Activated CD4-positive, alpha-beta memory T cell treated with anti-CD3 and anti-CD28 coated beads, Interleukin-2, amount 10 ng/mL, durations not matched to agents 7 days and 5 days (primary cell): ENCODE data around the gene TPD52L2. TPM values are rescaled to one million over a fixed set of nuclear protein-coding genes. Genes with fewer than 3 reads are reported as not detected.

Source experiments
- CTCF ChIA-PET: fragments of 350-600 bp; sonication (Branson Sonifier 250); formaldehyde crosslinking; loops from one replicate; lab custom pipeline; 2021; ENCODE audit warnings: antibody characterized with exemption, inconsistent platforms; lab: Charles Lee
- POLR2A ChIA-PET: fragments of 350-600 bp; sonication (Branson Sonifier 250); formaldehyde crosslinking; loops from one replicate; lab custom pipeline; 2021; ENCODE audit warnings: antibody characterized with exemption; lab: Charles Lee
- DNase-seq: peaks from one replicate; pipeline ENCODE4 v3.0.0-alpha.2; 2020
- H3K27ac Mint-ChIP-seq: one replicate; pipeline ENCODE4 v1.8.0; 2021; ENCODE audit warnings: mild to moderate bottlenecking, mixed read lengths
- H3K27me3 Mint-ChIP-seq: one replicate; pipeline ENCODE4 v1.8.0; 2021; ENCODE audit warnings: mixed read lengths
- H3K36me3 Mint-ChIP-seq: one replicate; pipeline ENCODE4 v1.8.0; 2021; ENCODE audit warnings: low read depth, mixed read lengths
- H3K4me1 Mint-ChIP-seq: one replicate; pipeline ENCODE4 v1.8.0; 2021; ENCODE audit warnings: mixed read lengths
- H3K4me3 Mint-ChIP-seq: one replicate; pipeline ENCODE4 v1.8.0; 2021; ENCODE audit warnings: mild to moderate bottlenecking, mixed read lengths
- H3K9me3 Mint-ChIP-seq: one replicate; pipeline ENCODE4 v1.8.0; 2021; ENCODE audit warnings: mixed read lengths
- total RNA-seq, 2 experiments: library from RNA; stranded (reverse); gene quantifications; one replicate each; pipeline ENCODE4 v1.2.3, GENCODE V29; 2021

Gene TPD52L2
- total RNA-seq, 2 experiments from 2014 or later, result 48.2 to 48.7 TPM

DNA sequence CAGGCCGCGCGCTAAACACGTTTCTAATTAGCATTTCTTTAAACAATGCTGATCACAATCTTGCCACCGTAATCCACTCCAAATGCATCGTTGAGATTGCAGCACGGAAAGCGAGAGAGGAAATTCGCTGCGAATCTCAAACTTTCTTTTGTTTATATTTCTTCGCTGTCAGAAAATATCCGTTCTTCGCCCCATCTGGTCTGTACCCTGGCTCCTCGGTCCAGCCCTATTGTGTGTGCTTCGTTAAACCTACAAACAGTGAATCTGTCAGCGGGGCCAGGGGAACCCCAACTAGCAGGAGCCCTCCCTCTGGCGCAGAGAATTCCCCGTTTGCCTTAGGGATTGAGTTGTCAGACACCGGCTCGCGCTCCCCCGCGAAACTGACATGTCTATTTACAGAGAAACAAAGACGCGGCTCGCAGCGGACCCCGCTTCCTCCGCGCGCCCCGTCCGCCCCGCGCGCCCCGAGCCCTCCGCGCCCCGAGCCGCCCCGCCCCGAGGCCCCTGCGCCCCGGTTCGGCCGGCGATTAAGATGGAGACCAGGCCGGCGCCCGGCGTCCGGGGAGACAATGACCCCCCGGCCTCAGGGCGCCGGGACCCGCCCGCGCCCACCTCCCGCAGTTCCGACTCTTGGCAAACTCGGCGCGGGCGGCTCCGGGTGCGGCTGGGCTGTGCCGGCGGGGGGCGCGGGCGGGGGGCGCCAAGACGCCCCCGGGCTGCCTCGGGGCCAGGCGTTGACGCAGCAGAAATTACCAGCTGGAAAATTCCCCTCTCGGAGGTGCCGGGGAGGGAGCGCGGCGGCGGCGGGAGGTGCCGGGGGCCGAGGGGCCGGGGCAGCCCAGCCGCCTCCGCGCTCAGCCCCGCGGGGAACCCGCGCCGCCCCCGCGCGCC lies 34.9 kb upstream of the TPD52L2 start:
- H3K27ac Mint-ChIP-seq, result peak overlapping the region; percentile 53
- POLR2A ChIA-PET, result no interaction called here
- no peaks in the 10 kb centered on the region for H3K9me3 Mint-ChIP-seq
- H3K4me3 Mint-ChIP-seq, result peak overlapping the region; percentile 79
- peaks cover 4% of the 10 kb centered on the region for H3K36me3 Mint-ChIP-seq
- peaks cover 55% of the 10 kb centered on the region for H3K27me3 Mint-ChIP-seq
- peaks cover 10% of the 10 kb centered on the region for H3K4me1 Mint-ChIP-seq
- CTCF ChIA-PET, result interaction anchor here (1.3 kb wide), 1 partner anchor 123 kb away, joined by 3 read pairs; the partner anchor contains the start of genes ARFRP1 and ZGPAT
- DNase-seq, result no peak

DNA sequence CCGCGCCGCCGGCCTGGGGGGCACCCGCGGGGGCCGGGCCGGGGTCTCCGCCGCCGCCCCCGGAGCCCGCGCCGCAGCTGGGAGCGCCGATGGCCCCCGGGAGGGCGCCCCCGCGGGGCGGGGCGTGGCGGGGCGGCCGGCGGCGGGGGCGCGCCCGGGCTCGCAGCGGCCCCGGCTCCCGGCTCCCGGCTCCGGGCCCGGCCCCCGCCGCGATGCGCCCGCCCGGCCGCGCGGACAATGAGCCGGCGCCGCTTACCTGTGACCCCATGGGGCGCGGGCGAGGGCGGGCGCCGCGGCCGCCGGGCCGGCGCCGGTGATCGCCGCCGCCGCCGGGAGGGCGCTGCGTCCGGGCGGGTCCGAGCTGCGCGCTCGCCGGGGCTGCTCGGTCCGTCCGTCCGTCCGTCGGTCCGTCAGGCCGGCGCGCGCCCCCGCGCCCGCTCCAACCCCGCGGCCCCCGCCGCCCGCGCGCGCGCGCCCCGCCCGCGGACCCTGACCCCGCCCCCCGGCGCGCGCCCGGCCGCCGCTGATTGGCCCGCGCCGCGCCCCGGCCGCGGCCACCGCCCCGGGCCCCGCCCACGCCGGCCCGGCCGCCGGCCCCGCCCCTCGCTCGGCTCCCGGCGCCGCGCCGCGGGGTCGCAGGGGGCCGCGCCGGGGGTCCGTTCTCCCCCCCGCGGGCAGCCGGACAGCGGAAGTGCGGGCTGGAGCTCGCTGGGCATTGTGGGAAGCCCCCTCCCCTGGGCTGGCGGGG lies 34.1 kb upstream of the TPD52L2 start, which contains the start of gene ZBTB46:
Gene ZBTB46, minus strand, starts transcription at position 424 of the 748 bp plus-strand sequence. CDS start 40,507 bp downstream, outside the sequence.
- Mint-ChIP-seq H3K36me3 (peaks cover 4% of the 10 kb centered on the region), H3K27me3 (peaks cover 48% of the 10 kb centered on the region), H3K27ac (peak within 1 kb of the TSS; percentile 53), H3K4me3 (peak within 1 kb of the TSS; percentile 79), H3K9me3 (no peaks in the 10 kb centered on the region), H3K4me1 (peaks cover 10% of the 10 kb centered on the region)
- ChIA-PET POLR2A (no interaction called here), CTCF (no interaction called here)
- DNase-seq, result peak; percentile 39

DNA sequence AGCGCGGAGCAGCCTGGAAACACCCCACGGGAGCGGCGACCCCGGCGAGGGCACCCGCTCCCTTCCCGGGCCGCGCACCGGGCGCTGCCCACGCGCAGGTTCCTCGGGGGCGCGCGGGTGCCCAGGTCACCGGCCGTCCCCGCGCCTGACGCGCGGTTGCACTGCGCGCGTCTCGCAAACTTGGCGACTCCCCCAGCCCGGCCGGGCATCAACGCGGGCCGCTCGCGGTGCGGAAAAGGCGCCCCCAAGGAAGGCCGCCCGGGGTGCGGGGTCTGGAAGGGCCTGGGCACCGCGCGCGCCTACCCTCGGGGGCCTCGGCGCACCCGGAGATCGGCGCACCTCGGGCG lies 33.5 kb upstream of the TPD52L2 start:
- Mint-ChIP-seq H3K27ac (no peak overlapping the region), H3K9me3 (no peaks in the 10 kb centered on the region), H3K36me3 (peaks cover 4% of the 10 kb centered on the region), H3K4me3 (no peak overlapping the region), H3K27me3 (peaks cover 45% of the 10 kb centered on the region), H3K4me1 (peaks cover 10% of the 10 kb centered on the region)
- CTCF ChIA-PET, result no interaction called here
- DNase-seq, result no peak
- POLR2A ChIA-PET, result no interaction called here

DNA sequence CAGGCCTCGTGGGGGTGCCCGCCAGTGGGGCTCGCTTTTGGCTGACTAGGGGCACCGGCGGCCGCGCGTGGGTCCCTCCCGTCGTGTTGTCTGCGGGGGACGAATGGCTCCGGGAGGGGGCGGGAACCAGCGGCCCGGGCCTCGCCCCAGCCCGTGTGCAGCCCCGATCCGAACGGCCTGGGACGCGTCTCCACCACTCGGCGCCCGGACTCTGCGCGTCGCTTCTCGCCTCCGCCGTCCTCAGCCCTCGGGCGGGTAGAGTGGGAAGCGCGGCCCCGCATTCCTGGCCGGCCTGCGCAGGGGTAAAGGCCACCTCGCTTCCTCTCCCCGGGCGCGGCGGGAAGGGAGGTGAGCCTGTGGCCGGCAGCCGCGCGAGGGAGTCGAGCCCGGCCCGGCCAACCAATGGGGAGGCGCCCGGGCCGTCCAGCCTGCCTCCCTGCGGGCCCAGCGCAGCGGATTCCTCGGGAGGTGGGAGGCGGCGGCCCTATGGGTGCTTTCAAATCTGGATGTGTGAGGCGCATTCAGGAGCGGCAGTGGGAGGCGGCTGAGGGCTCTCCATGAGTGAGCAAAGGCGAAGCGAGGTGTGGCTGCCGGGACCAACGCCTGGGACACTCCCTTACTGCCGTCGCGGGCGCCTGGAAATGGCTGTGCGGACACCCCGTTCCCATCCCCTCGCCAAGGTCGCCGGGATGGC lies 32.9 kb upstream of the TPD52L2 start:
- H3K4me3 Mint-ChIP-seq, result no peak overlapping the region
- CTCF ChIA-PET, result no interaction called here

DNA sequence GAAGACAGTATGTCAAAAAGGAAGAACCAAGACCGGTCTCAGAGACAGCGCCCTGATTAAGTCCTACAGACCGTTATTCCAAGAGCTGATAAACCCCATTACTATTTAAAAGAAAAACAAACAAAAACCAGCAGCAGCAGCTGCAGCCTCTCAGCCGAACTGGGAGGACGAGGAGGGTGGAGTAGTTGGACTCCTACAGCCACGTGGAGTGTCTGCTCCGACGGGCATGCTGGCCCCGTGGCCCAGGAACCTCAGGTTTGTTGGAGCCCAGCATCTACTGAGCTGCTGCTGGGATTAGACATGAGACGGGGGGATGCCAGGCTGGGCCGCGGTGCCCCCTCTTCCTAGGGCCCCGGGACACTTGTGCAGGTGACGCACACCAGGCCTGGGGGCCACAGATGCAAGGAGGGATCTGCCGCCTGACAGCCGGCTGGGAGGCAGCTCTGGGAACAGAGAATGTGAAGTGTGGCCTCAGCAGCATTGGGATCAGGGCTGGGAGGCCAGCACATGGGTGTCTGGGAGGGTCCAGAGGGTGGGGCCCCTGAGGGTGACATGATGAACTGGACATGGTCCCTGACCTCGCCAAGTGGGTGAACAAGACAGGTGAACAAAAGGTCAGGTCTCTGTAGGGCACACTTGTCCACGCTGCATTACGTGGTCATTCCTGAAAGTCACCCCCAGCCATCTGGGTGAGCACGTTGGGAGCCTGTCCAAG lies 31.1 kb upstream of the TPD52L2 start:
- H3K27me3 Mint-ChIP-seq, result peaks cover 30% of the 10 kb centered on the region

More for the DNA sequence above, 32.9 kb upstream of the TPD52L2 start:
- Mint-ChIP-seq H3K27ac (no peak overlapping the region), H3K9me3 (no peaks in the 10 kb centered on the region), H3K27me3 (peaks cover 40% of the 10 kb centered on the region), H3K4me1 (peaks cover 10% of the 10 kb centered on the region), H3K36me3 (peaks cover 4% of the 10 kb centered on the region)
- POLR2A ChIA-PET, result no interaction called here
- no peak for DNase-seq

DNA sequence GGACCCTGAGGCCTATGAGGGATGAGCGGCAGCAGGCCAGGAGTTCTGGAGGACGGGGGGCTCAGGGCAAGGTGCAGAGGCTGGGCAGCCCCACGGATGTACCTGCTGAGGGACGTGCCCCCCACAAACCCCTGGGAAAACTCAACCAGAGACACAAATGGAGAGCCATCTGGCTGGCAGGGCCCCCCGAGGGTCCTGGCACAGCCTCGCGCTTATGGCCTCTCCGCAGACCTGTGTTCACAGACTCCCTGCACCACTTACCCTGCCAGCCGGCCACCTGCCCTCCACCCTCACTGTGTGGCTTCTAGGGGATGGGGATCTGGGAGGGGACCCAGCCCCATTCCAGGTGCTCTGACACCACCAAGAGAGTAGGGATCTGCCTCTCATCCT lies 30.6 kb upstream of the TPD52L2 start:
- ChIA-PET POLR2A (no interaction called here), CTCF (no interaction called here)
- no peak for DNase-seq
- no peak overlapping the region for H3K27ac Mint-ChIP-seq
- H3K27me3 Mint-ChIP-seq, result peaks cover 25% of the 10 kb centered on the region
- peaks cover 4% of the 10 kb centered on the region for H3K36me3 Mint-ChIP-seq
- no peaks in the 10 kb centered on the region for H3K9me3 Mint-ChIP-seq
- peaks cover 7% of the 10 kb centered on the region for H3K4me1 Mint-ChIP-seq
- H3K4me3 Mint-ChIP-seq, result no peak overlapping the region

More for the DNA sequence above, 31.1 kb upstream of the TPD52L2 start:
- POLR2A ChIA-PET, result no interaction called here
- no peak for DNase-seq
- H3K27ac Mint-ChIP-seq, result no peak overlapping the region
- peaks cover 10% of the 10 kb centered on the region for H3K4me1 Mint-ChIP-seq
- CTCF ChIA-PET, result no interaction called here
- peaks cover 4% of the 10 kb centered on the region for H3K36me3 Mint-ChIP-seq
- H3K9me3 Mint-ChIP-seq, result no peaks in the 10 kb centered on the region
- H3K4me3 Mint-ChIP-seq, result no peak overlapping the region

DNA sequence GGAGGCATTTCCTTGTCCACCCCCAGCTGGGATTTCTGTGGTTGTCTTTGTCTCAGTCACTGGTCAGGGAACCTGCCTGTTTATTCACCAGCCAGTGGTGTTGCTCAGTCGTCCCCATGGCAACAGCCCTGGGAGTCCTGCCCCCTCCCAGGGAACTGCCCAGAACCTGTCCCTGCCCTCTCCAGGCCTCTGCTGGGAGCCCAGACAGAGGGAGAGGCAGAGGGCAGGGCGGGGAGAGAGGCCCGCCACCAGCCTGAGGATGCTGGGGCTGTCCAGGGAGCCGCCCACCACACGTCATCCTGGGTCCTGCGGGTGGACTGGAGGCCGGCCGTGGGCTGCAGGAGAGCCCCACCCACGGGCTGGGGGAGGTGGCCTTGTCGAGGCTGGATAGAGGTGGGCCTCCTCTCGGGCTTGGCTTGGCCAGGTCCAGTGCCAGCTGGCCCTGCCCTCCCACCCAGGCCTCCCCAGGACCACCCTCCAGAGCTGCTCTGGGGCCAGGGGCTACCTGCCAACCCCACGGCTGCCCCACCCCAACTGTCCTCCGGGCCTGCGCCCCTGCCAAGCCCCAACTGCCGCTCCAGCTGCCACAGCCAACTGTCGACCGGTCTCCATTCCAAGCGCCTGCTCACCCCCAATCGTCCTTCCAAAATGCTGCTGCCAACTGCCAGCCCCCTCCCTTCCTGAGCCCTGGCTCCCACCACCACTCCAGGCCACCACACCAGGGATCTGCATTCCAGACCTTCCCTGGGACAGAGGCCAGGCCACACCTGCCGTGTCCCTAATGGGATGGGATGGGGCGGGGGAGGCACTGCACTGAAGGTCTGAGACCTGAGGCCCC lies 29.8 kb upstream of the TPD52L2 start:
- Mint-ChIP-seq H3K4me3 (no peak overlapping the region), H3K36me3 (no peaks in the 10 kb centered on the region), H3K9me3 (no peaks in the 10 kb centered on the region), H3K27me3 (peaks cover 18% of the 10 kb centered on the region), H3K27ac (no peak overlapping the region), H3K4me1 (no peaks in the 10 kb centered on the region)
- CTCF ChIA-PET, result no interaction called here
- POLR2A ChIA-PET, result no interaction called here
- no peak for DNase-seq

DNA sequence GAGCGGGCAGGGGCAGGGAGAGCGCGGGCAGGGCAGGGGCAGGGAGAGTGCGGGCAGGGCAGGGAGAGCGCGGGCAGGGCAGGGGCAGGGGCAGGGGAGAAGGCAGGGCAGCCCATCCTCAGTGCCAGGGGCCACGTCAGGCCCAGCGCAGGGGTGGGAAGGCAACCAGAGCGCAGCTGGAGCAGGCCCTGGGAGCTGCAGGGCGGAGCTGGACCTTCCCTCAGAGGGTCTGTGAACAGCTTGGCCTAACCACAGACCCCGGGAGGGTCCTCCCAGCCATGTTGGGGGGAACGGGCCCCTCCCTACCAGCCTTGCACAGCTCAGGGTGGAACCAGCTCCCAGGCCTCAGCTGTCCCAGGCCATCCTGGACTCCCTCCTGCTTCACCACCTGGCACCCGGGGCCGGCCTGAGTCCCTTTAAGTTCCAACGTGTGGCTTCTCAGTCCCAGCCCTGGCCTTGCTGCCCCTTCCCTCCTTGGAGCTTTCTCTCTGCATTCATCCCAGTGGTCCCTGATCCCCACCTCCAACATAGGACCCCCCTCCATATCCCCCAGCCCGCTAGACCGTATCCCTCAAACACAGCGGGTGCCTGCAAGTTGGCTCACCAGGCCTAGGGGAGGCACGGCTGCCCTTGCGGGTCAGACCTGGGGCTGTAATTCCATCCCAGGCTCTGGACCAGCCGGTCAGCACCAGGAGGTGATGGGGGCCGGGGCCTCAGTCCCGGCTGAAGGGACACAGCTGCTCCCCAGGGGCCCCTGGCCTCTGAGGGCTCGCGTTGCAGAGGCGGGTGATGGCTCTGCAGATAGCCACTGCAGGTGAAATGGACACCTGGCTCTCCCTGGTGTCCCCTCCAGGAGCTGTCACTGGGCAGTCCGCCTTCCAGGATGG lies 28.4 kb upstream of the TPD52L2 start:
- Mint-ChIP-seq H3K27ac (no peak overlapping the region), H3K4me1 (no peaks in the 10 kb centered on the region), H3K9me3 (no peaks in the 10 kb centered on the region), H3K27me3 (peaks cover 18% of the 10 kb centered on the region), H3K36me3 (no peaks in the 10 kb centered on the region), H3K4me3 (no peak overlapping the region)
- ChIA-PET POLR2A (no interaction called here), CTCF (no interaction called here)
- DNase-seq, result no peak

DNA sequence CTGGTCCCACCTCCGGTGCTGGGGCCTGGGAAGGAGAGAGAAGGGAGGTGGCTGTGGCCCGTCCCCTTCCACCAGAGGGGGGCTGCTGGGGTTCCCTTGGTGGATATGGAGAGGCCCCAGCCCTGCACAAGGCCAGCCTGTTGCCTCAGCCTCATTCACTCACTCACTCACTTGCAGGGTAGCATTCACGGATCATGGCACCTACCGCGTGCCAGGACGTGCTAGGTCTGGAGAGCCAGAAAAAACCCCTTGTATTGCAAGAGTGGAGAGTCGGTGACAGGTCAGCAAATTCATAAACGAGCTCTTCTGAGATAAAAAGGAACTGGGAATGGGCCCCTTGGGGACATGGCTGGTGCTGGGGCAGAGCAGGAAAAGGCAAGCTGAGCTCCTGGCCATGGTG lies 27.6 kb upstream of the TPD52L2 start:
- Mint-ChIP-seq H3K27me3 (peaks cover 20% of the 10 kb centered on the region), H3K4me1 (peaks cover 5% of the 10 kb centered on the region), H3K36me3 (no peaks in the 10 kb centered on the region), H3K27ac (no peak overlapping the region), H3K9me3 (no peaks in the 10 kb centered on the region), H3K4me3 (no peak overlapping the region)
- ChIA-PET POLR2A (no interaction called here), CTCF (no interaction called here)
- DNase-seq, result no peak

DNA sequence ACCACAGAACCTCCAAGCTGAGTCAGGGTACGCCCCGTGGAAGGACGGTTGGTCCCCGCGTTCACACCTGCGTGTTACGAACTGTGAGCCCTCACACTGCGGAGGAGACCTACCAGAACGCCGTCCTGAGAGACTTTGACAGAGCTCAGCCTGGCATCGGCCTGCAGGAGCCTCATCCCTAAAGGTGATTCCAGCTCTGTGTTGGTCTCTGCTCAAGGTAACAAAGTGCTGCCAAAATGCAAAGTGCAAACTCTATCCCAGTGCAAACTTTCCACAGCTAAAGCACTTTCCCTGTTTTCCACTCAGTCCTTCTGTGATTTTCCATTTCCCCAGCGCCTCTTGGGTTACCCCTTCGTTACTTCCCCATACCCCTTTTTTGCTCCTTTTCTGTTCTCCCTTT lies 25.4 kb upstream of the TPD52L2 start:
- H3K4me1 Mint-ChIP-seq, result peaks cover 21% of the 10 kb centered on the region
- H3K27ac Mint-ChIP-seq, result no peak overlapping the region
- no peaks in the 10 kb centered on the region for H3K36me3 Mint-ChIP-seq
- H3K9me3 Mint-ChIP-seq, result no peaks in the 10 kb centered on the region
- CTCF ChIA-PET, result no interaction called here
- DNase-seq, result no peak
- H3K27me3 Mint-ChIP-seq, result peaks cover 19% of the 10 kb centered on the region
- POLR2A ChIA-PET, result no interaction called here
- H3K4me3 Mint-ChIP-seq, result no peak overlapping the region

DNA sequence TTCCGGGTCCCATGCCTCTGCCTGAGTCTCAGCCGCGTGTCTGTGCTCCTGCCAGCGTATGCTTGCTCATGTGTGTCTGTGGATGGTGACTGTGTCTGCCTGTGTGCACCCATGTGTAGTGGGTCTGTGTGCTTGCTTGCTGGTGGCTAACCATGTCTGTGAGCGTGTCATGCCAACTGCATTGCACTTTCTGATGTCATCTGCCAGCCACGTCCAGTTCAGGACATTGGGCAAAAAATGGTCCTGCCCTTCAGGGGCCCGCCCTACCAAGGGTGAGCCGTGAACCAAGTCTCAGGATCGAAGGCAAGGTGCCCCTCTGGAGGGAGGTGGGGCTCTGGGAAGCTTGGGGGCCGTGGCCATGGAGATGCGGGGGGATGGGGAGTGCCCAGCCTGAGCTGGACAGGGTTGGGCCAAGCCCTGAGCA lies 24.7 kb upstream of the TPD52L2 start:
- Mint-ChIP-seq H3K4me3 (no peak overlapping the region), H3K36me3 (no peaks in the 10 kb centered on the region), H3K9me3 (no peaks in the 10 kb centered on the region), H3K27me3 (peaks cover 24% of the 10 kb centered on the region), H3K27ac (no peak overlapping the region), H3K4me1 (peaks cover 29% of the 10 kb centered on the region)
- ChIA-PET POLR2A (no interaction called here), CTCF (no interaction called here)
- no peak for DNase-seq
